ENCODE data around the gene AKAP1.

Gene AKAP1

DNA sequence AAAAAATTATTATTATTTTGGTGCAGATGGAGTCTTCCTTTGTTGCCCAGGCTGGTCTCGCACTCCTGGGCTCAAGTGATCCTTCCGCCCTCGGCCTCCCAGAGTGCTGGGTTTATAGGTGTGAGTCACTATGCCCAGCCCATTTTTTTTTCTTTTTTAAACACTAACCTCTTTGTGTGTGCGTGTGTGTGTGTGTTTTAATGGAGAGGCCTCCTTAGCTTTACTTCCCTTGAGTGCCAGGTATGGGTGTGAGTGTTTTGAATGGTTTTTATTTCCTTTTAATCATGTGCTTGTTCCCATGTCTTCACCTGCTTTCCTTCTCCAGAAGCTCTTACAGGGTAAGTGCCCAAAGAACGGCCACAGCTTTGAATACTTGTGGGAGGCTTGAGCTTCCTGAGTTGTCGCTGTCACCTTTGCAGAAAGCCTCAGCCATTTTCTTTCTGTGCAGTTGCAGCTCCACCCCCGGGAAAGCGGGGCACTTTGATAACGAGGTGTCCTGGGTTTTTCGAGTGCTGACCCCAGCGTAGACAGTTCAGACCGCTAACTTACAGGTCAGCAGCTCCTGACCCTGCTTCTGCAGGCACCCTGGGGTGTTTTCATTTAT lies 22.6 kb downstream of the AKAP1 start:
- Histone ChIP-seq H3K4me3 (ENCODE audit: low read depth in 1 of 2, low read length in 2 of 2) (no peak overlapping the region), H3K27ac (ENCODE audit: low read length) (peak overlapping the region; percentile 81)

DNA sequence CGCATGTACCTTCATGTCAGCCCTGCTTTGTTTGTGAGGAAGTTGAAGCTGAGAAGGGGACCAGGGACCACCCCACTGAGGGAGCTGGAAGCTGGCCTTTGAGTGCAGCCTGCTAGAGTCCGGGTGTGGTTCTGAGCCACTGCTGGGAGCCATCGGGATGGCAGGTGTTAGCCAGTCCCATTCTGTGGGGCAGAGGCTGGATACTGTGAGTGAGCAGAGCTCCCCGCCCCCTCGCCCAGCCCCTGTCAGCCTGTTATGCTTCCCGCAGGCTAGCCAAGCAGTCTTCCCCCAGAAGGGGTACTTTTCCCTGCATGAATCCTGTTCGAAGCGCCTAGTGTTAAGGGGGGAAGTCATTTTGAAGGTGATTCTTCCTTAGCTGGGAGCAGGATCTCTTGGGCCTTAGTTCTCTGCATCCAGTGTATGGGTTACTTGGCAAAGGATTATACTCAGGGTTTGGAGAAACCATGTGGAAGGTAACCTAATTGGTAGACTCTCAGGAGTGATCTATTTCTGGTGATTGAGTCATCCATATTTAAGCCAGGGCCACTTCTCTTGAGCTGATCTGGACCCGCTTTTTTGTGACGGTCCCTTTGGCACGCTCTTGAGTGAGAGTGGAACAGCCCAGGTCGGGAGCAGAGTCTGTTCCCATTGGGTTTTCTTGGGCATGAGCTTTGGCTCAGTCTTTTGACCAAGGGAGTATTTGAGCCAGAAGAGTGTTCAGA lies 23.8 kb downstream of the AKAP1 start:
- Histone ChIP-seq H3K4me3 (ENCODE audit: low read depth in 1 of 2, low read length in 2 of 2) (no peak overlapping the region), H3K27me3 (ENCODE audit: low read depth, low read length) (no peaks in the 10 kb centered on the region), H3K9me3 (ENCODE audit: control insufficient read depth in 1 of 2, low read length in 2 of 2) (no peaks in the 10 kb centered on the region), H3K27ac (ENCODE audit: low read length) (peak overlapping the region; percentile 45), H3K36me3 (ENCODE audit: control insufficient read depth in 1 of 2, insufficient read depth in 2 of 2, low read length in 2 of 2) (peaks cover 8 to 24% of the 10 kb centered on the region in 2 donors), H3K4me1 (ENCODE audit: control insufficient read depth in 1 of 2, insufficient read depth in 2 of 2, low read length in 2 of 2) (peaks cover 11 to 34% of the 10 kb centered on the region in 2 donors)

More for the DNA sequence above, 22.6 kb downstream of the AKAP1 start:
- Histone ChIP-seq H3K36me3 (ENCODE audit: control insufficient read depth in 1 of 2, insufficient read depth in 2 of 2, low read length in 2 of 2) (peaks cover 4 to 17% of the 10 kb centered on the region in 2 donors), H3K9me3 (ENCODE audit: control insufficient read depth in 1 of 2, low read length in 2 of 2) (no peaks in the 10 kb centered on the region), H3K27me3 (ENCODE audit: low read depth, low read length) (no peaks in the 10 kb centered on the region), H3K4me1 (ENCODE audit: control insufficient read depth in 1 of 2, insufficient read depth in 2 of 2, low read length in 2 of 2) (peaks cover 11 to 34% of the 10 kb centered on the region in 2 donors)

DNA sequence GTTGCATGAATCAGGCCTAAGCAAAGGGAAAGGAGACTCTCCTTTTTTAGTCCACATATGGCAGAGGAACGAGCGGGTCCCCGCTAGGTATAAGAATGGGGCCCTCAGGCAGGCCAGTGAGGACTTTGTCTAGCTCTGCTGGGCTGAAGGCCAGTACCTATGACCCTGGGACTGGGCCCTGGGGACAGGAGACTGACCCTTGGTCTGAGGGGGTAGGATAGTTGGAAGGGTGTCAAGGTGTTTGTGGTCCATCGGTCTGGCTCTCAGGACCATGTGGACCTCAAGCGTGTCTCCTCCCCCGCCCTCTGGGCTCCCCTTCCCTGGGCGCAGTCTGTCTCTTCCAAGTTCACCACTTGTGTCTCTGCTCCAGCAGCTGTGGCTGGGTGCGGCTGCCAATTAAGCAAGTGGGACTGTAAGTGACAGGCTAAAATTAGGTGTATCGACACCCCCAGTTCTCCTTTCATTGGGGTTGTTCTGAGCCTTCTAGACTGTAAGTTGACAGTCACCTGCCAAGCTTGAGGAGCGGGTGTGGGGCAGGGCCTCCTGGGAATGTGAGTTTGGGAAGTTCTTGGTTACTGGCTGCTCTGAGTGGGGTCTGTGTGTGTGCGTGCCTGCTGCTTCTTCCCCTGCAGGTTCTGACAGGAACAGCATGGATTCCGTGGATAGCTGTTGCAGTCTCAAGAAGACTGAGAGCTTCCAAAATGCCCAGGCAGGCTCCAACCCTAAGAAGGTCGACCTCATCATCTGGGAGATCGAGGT lies 24.5 kb downstream of the AKAP1 start:
- H3K27me3 ChIP-seq (ENCODE audit: low read depth, low read length): no peaks in the 10 kb centered on the region
- peak overlapping the region; percentile 45 for H3K27ac ChIP-seq (ENCODE audit: low read length)
- peaks cover 13 to 24% of the 10 kb centered on the region in 2 donors for H3K36me3 ChIP-seq (ENCODE audit: control insufficient read depth in 1 of 2, insufficient read depth in 2 of 2, low read length in 2 of 2)
- H3K9me3 ChIP-seq (ENCODE audit: control insufficient read depth in 1 of 2, low read length in 2 of 2): no peaks in the 10 kb centered on the region
- peaks cover 11 to 34% of the 10 kb centered on the region in 2 donors for H3K4me1 ChIP-seq (ENCODE audit: control insufficient read depth in 1 of 2, insufficient read depth in 2 of 2, low read length in 2 of 2)
- H3K4me3 ChIP-seq (ENCODE audit: low read depth in 1 of 2, low read length in 2 of 2): no peak overlapping the region

DNA sequence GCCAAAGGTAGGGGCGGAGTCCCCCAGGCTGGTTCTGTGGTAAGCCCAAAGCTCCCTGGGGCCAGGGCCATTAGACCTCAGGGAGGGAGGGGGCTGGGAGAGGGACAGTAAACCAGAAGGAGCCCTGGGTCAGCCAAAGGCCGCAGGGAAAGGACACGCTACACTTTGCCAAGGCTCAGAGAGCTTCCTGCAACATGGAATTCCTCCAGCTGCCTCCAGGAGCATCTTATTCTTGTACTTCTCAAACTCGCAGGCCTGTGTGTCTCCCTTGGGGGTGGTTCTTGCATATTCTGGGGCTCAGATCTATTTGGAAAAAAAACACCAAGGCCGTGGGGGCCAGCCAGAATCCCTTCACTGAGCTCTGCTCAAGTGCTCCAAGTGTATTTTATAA lies 25.1 kb downstream of the AKAP1 start:
- Histone ChIP-seq H3K27me3 (ENCODE audit: low read depth, low read length) (no peaks in the 10 kb centered on the region), H3K27ac (ENCODE audit: low read length) (peak overlapping the region; percentile 32), H3K4me1 (ENCODE audit: control insufficient read depth in 1 of 2, insufficient read depth in 2 of 2, low read length in 2 of 2) (peaks cover 11 to 34% of the 10 kb centered on the region in 2 donors), H3K36me3 (ENCODE audit: control insufficient read depth in 1 of 2, insufficient read depth in 2 of 2, low read length in 2 of 2) (peaks cover 17 to 28% of the 10 kb centered on the region in 2 donors), H3K4me3 (ENCODE audit: low read depth in 1 of 2, low read length in 2 of 2) (no peak overlapping the region), H3K9me3 (ENCODE audit: control insufficient read depth in 1 of 2, low read length in 2 of 2) (no peaks in the 10 kb centered on the region)

DNA sequence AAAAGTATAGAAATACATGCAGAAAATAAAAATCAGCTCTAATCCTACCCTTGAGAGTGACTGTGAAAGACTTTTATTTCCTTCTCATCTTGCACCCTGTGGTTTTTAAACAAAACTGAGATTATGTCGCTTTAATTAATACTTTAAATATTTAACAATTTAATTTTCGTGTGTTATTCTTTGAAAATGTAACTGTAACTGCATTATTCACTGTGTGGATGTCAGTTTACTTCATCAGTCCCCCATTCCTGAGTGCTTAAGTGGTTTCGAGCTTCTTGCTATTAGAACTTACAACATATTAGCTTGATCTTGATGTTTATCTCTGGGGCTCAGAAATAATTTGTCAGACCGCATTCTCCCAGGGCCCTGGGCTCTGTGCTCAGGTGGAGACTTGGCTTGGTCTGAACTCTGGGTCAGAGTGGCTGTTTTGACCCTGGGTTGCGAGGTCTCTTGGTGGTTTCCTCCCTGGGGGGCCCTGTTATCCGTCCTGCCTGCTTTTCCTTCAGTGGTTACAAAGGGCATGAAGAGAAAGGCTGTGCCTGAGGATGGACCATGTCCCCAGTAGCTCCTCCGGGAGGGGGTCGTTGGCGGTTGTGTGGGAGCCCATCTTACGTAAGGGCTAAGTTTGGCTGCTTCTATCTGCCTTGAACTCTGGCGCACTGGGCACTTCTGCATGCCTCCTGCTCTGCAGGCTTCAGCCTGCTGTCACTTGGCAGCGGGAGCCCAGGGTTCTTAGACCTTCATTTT lies 25.7 kb downstream of the AKAP1 start:
- Histone ChIP-seq H3K9me3 (ENCODE audit: control insufficient read depth in 1 of 2, low read length in 2 of 2) (no peaks in the 10 kb centered on the region), H3K4me1 (ENCODE audit: control insufficient read depth in 1 of 2, insufficient read depth in 2 of 2, low read length in 2 of 2) (peaks cover 11 to 34% of the 10 kb centered on the region in 2 donors), H3K27ac (ENCODE audit: low read length) (peak overlapping the region; percentile 41), H3K4me3 (ENCODE audit: low read depth in 1 of 2, low read length in 2 of 2) (no peak overlapping the region), H3K36me3 (ENCODE audit: control insufficient read depth in 1 of 2, insufficient read depth in 2 of 2, low read length in 2 of 2) (peaks cover 23 to 34% of the 10 kb centered on the region in 2 donors), H3K27me3 (ENCODE audit: low read depth, low read length) (no peaks in the 10 kb centered on the region)

DNA sequence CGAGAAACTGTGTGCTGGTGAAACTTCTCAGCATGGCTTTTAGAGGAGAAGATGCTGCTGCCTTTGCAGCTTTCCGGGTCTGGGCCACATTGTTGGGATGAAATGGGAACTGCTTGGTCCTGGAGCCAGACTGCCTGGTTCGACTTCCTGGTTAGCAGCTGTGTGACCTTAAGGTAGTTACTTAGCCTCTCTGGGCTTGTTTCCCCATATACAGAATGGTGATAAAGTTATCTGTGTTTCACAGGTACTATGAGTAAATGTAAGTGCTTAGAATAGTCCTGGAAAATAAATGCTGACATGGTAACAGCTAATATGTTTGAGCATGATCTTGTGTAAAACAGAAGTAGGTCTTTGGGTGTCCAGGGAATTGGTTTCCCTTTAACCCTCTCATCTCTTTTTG lies 26.3 kb downstream of the AKAP1 start:
- Histone ChIP-seq H3K27ac (ENCODE audit: low read length) (peak overlapping the region; percentile 41), H3K36me3 (ENCODE audit: control insufficient read depth in 1 of 2, insufficient read depth in 2 of 2, low read length in 2 of 2) (peaks cover 28 to 41% of the 10 kb centered on the region in 2 donors)

DNA sequence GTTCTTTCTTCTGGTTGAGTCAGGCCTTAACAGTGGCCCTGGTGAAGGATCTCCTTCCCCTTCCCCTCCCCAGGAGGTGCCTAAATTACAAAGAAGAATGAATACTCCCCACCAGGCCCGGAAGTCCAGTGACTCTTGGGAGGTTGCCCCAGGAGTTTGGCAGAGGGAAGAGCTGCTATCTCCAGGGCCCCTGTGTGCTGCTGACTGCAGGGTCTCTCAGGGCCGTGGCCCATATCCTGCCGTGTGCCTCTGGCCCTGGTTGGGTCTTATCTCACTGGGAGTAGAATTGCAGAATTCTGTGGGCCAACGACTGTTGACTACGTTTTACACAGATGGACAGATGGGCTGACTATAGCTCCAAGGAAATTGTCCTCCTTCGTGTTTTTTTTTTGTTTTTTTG lies 28.0 kb downstream of the AKAP1 start:
- Histone ChIP-seq H3K27me3 (ENCODE audit: low read depth, low read length) (no peaks in the 10 kb centered on the region), H3K36me3 (ENCODE audit: control insufficient read depth in 1 of 2, insufficient read depth in 2 of 2, low read length in 2 of 2) (peaks cover 45% of the 10 kb centered on the region in 2 donors), H3K4me3 (ENCODE audit: low read depth in 1 of 2, low read length in 2 of 2) (no peak overlapping the region), H3K9me3 (ENCODE audit: control insufficient read depth in 1 of 2, low read length in 2 of 2) (no peaks in the 10 kb centered on the region), H3K27ac (ENCODE audit: low read length) (no peak overlapping the region), H3K4me1 (ENCODE audit: control insufficient read depth in 1 of 2, insufficient read depth in 2 of 2, low read length in 2 of 2) (peaks cover 11 to 34% of the 10 kb centered on the region in 2 donors)

More for the DNA sequence above, 26.3 kb downstream of the AKAP1 start:
- Histone ChIP-seq H3K27me3 (ENCODE audit: low read depth, low read length) (no peaks in the 10 kb centered on the region), H3K9me3 (ENCODE audit: control insufficient read depth in 1 of 2, low read length in 2 of 2) (no peaks in the 10 kb centered on the region), H3K4me3 (ENCODE audit: low read depth in 1 of 2, low read length in 2 of 2) (no peak overlapping the region), H3K4me1 (ENCODE audit: control insufficient read depth in 1 of 2, insufficient read depth in 2 of 2, low read length in 2 of 2) (peaks cover 11 to 34% of the 10 kb centered on the region in 2 donors)

DNA sequence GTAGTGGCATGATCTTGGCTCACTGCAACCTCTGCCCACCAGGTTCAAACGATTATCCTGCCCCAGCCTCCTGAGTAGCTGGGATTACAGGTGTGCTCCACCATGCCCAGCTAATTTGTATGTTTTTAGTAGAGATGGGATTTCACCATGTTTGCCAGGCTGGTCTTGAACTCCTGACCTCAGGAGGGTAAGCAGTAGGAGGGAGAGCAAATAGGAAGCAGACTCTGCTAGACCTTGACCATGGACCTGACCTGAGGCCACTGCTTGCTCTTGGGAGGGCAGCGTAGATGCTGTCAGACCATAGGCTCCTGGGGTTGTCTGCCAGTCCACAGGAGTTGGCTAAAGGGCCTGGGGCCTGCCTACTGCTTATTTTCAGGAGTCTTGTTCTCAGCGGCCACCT lies 28.6 kb downstream of the AKAP1 start:
- no peak overlapping the region for H3K27ac ChIP-seq (ENCODE audit: low read length)
- no peak overlapping the region for H3K4me3 ChIP-seq (ENCODE audit: low read depth in 1 of 2, low read length in 2 of 2)
- peaks cover 11 to 32% of the 10 kb centered on the region in 2 donors for H3K4me1 ChIP-seq (ENCODE audit: control insufficient read depth in 1 of 2, insufficient read depth in 2 of 2, low read length in 2 of 2)
- no peaks in the 10 kb centered on the region for H3K9me3 ChIP-seq (ENCODE audit: control insufficient read depth in 1 of 2, low read length in 2 of 2)
- H3K27me3 ChIP-seq (ENCODE audit: low read depth, low read length): no peaks in the 10 kb centered on the region
- peaks cover 47 to 51% of the 10 kb centered on the region in 2 donors for H3K36me3 ChIP-seq (ENCODE audit: control insufficient read depth in 1 of 2, insufficient read depth in 2 of 2, low read length in 2 of 2)

DNA sequence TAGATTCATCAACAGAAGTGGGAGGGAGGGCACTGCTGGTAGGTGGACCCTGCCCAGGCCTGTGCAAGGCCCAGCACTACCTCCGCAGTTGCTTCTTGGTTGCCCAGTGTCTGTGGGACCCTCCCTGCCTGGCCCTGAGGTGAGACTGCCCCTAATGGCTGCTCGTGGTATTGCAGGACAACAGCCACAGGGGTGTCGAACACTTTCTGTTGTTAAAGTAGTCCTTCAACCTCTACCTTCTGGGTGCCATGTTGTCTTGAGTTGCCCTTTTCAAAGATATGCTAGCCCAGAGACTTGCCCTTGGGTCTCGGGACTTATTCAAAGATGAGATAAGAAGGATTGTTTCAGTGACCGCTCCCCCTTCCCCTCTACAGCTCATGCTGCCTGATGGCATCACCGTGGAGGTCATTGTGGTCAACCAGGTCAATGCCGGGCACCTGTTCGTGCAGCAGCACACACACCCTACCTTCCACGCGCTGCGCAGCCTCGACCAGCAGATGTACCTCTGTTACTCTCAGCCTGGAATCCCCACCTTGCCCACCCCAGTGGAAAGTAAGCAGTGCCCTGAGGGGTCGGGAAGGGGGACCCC lies 29.1 kb downstream of the AKAP1 start:
- H3K27ac ChIP-seq (ENCODE audit: low read length): no peak overlapping the region

DNA sequence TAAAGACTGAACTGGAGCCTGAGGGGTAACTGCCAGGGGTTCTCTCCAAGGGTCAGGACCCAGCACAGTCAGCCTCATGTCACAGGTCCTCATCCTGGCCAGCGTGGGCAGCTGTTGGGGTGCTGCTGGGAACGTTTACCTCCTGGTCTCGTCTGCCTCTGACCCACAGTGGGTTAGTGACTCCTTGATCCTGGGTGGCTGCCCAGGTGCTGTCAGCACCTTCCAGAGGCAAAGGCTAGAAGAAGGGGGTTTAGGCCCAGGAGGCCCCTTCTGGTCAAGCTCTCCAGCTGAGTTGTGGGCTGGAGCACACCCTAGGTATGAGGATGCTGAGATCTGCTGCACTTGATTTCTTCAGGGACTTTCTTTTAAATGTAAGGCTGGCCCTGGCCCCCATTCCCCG lies 30.3 kb downstream of the AKAP1 start:
- Histone ChIP-seq H3K4me1 (ENCODE audit: control insufficient read depth in 1 of 2, insufficient read depth in 2 of 2, low read length in 2 of 2) (peaks cover 4 to 16% of the 10 kb centered on the region in 2 donors), H3K36me3 (ENCODE audit: control insufficient read depth in 1 of 2, insufficient read depth in 2 of 2, low read length in 2 of 2) (peaks cover 56 to 59% of the 10 kb centered on the region in 2 donors), H3K27me3 (ENCODE audit: low read depth, low read length) (no peaks in the 10 kb centered on the region), H3K9me3 (ENCODE audit: control insufficient read depth in 1 of 2, low read length in 2 of 2) (no peaks in the 10 kb centered on the region), H3K4me3 (ENCODE audit: low read depth in 1 of 2, low read length in 2 of 2) (no peak overlapping the region), H3K27ac (ENCODE audit: low read length) (no peak overlapping the region)

More for the DNA sequence above, 29.1 kb downstream of the AKAP1 start:
- Histone ChIP-seq H3K9me3 (ENCODE audit: control insufficient read depth in 1 of 2, low read length in 2 of 2) (no peaks in the 10 kb centered on the region), H3K4me1 (ENCODE audit: control insufficient read depth in 1 of 2, insufficient read depth in 2 of 2, low read length in 2 of 2) (peaks cover 6 to 27% of the 10 kb centered on the region in 2 donors), H3K36me3 (ENCODE audit: control insufficient read depth in 1 of 2, insufficient read depth in 2 of 2, low read length in 2 of 2) (peaks cover 51 to 56% of the 10 kb centered on the region in 2 donors), H3K27me3 (ENCODE audit: low read depth, low read length) (no peaks in the 10 kb centered on the region), H3K4me3 (ENCODE audit: low read depth in 1 of 2, low read length in 2 of 2) (no peak overlapping the region)

Measured in muscle layer of duodenum (tissue), 2 donors.